ENCODE data around the gene HTRA3.

DNA sequence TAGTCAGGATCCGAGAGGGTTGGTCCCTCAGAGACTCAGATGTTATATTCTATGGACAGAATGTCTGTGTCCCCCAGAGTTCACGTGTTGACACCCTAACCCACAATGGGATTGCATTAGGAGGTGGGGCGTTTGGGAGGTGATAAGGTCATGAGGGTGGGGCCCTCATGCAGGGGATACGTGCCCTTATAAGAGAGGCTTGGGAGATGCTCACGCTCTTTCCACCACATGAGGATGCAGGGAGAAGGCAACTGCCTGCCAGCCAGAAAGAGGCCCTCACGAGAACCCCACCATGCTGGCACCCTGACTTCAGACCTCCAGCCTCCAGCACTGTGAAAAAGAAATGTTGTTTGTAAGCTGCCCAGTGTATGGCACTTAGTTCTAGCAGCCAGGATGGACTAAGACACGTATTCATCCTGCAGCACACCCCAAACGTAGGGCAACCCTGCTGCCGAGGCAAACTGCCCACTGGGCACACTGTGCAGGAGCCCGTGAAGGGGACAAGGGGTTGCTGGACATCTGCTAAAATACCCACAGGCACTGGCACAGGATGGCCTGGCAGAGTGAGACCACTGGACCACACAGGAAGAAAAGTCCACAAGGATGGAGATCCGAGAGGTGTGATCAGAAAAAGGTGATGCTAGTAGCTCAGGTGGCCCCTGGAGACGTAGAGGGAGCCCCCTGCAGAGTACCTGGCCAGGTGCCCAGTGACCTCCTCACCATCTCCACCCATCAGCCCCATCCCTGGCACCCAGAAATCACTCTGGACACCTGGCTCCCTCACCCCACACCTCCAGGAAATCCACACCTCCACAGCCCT, 62.7 kb downstream of the HTRA3 start:
- TF ChIP-seq, protein P1, sequence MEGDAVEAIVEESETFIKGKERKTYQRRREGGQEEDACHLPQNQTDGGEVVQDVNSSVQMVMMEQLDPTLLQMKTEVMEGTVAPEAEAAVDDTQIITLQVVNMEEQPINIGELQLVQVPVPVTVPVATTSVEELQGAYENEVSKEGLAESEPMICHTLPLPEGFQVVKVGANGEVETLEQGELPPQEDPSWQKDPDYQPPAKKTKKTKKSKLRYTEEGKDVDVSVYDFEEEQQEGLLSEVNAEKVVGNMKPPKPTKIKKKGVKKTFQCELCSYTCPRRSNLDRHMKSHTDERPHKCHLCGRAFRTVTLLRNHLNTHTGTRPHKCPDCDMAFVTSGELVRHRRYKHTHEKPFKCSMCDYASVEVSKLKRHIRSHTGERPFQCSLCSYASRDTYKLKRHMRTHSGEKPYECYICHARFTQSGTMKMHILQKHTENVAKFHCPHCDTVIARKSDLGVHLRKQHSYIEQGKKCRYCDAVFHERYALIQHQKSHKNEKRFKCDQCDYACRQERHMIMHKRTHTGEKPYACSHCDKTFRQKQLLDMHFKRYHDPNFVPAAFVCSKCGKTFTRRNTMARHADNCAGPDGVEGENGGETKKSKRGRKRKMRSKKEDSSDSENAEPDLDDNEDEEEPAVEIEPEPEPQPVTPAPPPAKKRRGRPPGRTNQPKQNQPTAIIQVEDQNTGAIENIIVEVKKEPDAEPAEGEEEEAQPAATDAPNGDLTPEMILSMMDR (IDR thresholded peaks at IDR 0.05; ENCODE audit: poor library complexity, severe bottlenecking): no peak
- TF ChIP-seq TAF1 (IDR thresholded peaks at IDR 0.05; ENCODE audit: low read depth) (no peak), EZH2 (IDR thresholded peaks at IDR 0.05; ENCODE audit: borderline replicate concordance, insufficient read depth, low read length, poor library complexity, severe bottlenecking) (no peak), POLR2AphosphoS5 (IDR thresholded peaks at IDR 0.05) (no peak), EP300 (conservative IDR thresholded peaks at IDR 0.05; ENCODE audit: poor library complexity, severe bottlenecking) (no peak), RAD21 (conservative IDR thresholded peaks at IDR 0.05) (no peak), SMC3 (conservative IDR thresholded peaks at IDR 0.05; ENCODE audit: poor library complexity) (no peak), MXI1 (conservative IDR thresholded peaks at IDR 0.05; ENCODE audit: poor library complexity, severe bottlenecking) (no peak)
- TF ChIP-seq, protein P2, sequence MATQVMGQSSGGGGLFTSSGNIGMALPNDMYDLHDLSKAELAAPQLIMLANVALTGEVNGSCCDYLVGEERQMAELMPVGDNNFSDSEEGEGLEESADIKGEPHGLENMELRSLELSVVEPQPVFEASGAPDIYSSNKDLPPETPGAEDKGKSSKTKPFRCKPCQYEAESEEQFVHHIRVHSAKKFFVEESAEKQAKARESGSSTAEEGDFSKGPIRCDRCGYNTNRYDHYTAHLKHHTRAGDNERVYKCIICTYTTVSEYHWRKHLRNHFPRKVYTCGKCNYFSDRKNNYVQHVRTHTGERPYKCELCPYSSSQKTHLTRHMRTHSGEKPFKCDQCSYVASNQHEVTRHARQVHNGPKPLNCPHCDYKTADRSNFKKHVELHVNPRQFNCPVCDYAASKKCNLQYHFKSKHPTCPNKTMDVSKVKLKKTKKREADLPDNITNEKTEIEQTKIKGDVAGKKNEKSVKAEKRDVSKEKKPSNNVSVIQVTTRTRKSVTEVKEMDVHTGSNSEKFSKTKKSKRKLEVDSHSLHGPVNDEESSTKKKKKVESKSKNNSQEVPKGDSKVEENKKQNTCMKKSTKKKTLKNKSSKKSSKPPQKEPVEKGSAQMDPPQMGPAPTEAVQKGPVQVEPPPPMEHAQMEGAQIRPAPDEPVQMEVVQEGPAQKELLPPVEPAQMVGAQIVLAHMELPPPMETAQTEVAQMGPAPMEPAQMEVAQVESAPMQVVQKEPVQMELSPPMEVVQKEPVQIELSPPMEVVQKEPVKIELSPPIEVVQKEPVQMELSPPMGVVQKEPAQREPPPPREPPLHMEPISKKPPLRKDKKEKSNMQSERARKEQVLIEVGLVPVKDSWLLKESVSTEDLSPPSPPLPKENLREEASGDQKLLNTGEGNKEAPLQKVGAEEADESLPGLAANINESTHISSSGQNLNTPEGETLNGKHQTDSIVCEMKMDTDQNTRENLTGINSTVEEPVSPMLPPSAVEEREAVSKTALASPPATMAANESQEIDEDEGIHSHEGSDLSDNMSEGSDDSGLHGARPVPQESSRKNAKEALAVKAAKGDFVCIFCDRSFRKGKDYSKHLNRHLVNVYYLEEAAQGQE (IDR thresholded peaks at IDR 0.05; ENCODE audit: borderline replicate concordance): no peak

Data from neural cell (in vitro differentiated cells).